ENCODE results near the gene SNAPC1. TPM values are rescaled to one million over a fixed set of nuclear protein-coding genes. Genes with fewer than 3 reads are reported as not detected.

Gene SNAPC1
- total and polyA plus RNA-seq, 12 donors = 3.2 to 12.7 (median 7.5) TPM

Other genes with a start within 250 kb of the SNAPC1 start
- gene HIF1A, start 66.9 kb upstream of the SNAPC1 start, total RNA-seq = 100 to 1,000 TPM; 186 to 531 (median 349) TPM
- gene HIF1A, start 66.9 kb upstream of the SNAPC1 start, polyA plus RNA-seq = 100 to 1,000 TPM in 1 of 3 donors, 10 to 100 TPM in 2; 47.2 to 504 (median 62.7) TPM
- 1 to 10 TPM in 1 of 9 donors, under 1 TPM in 8; 0.06 to 1.2 (median 0.17) TPM for gene SYT16, start 50.3 kb downstream of the SNAPC1 start, total RNA-seq
- under 1 TPM; 0.03 to 0.75 (median 0.16) TPM for gene SYT16, start 50.3 kb downstream of the SNAPC1 start, polyA plus RNA-seq